ENCODE data around the gene NTRK2.

NTRK2 gene

GRCh38 chr9:84756731-84757130 lies 87.2 kb downstream of the NTRK2 start:
- H4K20me1 ChIP-seq (ENCODE audit: insufficient read depth, low read length, poor library complexity, severe bottlenecking), result no peaks in the 10 kb centered on the region
- no peaks in the 10 kb centered on the region for H3F3A ChIP-seq (ENCODE audit: low read depth)
- H3K4me3 ChIP-seq (ENCODE audit: low read length, poor library complexity, severe bottlenecking), result no peak overlapping the region
- H3K9me2 ChIP-seq (replicated peaks; ENCODE audit: low read depth, low read length), result no peaks in the 10 kb centered on the region
- no peak for TF ChIP-seq CTCF (conservative IDR thresholded peaks at IDR 0.05; ENCODE audit: low read length)
- H3K27me3 ChIP-seq (ENCODE audit: insufficient read depth, low read length, poor library complexity, severe bottlenecking), result no peaks in the 10 kb centered on the region
- H3K4me2 ChIP-seq (ENCODE audit: low read depth, low read length, poor library complexity, severe bottlenecking), result no peak overlapping the region
- H3K9me3 ChIP-seq (ENCODE audit: insufficient read depth, low read depth, low read length), result no peaks in the 10 kb centered on the region
- no peaks in the 10 kb centered on the region for H3K36me3 ChIP-seq (ENCODE audit: insufficient read depth, low read length)
- no peak overlapping the region for H2AFZ ChIP-seq (ENCODE audit: low read length)
- H3K4me1 ChIP-seq (ENCODE audit: insufficient read depth, low read length, poor library complexity, severe bottlenecking), result no peaks in the 10 kb centered on the region
- no peaks in the 10 kb centered on the region for H3K79me2 ChIP-seq (ENCODE audit: insufficient read depth, low read length)
- no peak overlapping the region for H3K9ac ChIP-seq (ENCODE audit: low read depth, low read length, poor library complexity, severe bottlenecking)

GRCh38 chr9:84758817-84759216 lies 89.3 kb downstream of the NTRK2 start:
- TF ChIP-seq EZH2phosphoT487 (IDR thresholded peaks at IDR 0.05; ENCODE audit: borderline replicate concordance), result no peak
- no peak for TF ChIP-seq CTCF (conservative IDR thresholded peaks at IDR 0.05; ENCODE audit: low read length)
- Histone ChIP-seq H3K27me3 (ENCODE audit: insufficient read depth, low read length, poor library complexity, severe bottlenecking) (no peaks in the 10 kb centered on the region), H3K79me2 (ENCODE audit: insufficient read depth, low read length) (no peaks in the 10 kb centered on the region), H3K4me1 (ENCODE audit: insufficient read depth, low read length, poor library complexity, severe bottlenecking) (no peaks in the 10 kb centered on the region), H3K4me2 (ENCODE audit: low read depth, low read length, poor library complexity, severe bottlenecking) (no peak overlapping the region), H3F3A (ENCODE audit: low read depth) (no peaks in the 10 kb centered on the region), H3K4me3 (ENCODE audit: low read length, poor library complexity, severe bottlenecking) (no peak overlapping the region), H2AFZ (ENCODE audit: low read length) (no peak overlapping the region), H4K20me1 (ENCODE audit: insufficient read depth, low read length, poor library complexity, severe bottlenecking) (no peaks in the 10 kb centered on the region), H3K9me2 (replicated peaks; ENCODE audit: low read depth, low read length) (no peaks in the 10 kb centered on the region), H3K9ac (ENCODE audit: low read depth, low read length, poor library complexity, severe bottlenecking) (no peak overlapping the region), H3K36me3 (ENCODE audit: insufficient read depth, low read length) (no peaks in the 10 kb centered on the region), H3K9me3 (ENCODE audit: insufficient read depth, low read depth, low read length) (no peaks in the 10 kb centered on the region)

- H3K9ac ChIP-seq (ENCODE audit: low read depth, low read length, poor library complexity, severe bottlenecking), result no peak overlapping the region
- no peaks in the 10 kb centered on the region for H3K79me2 ChIP-seq (ENCODE audit: insufficient read depth, low read length)
- H2AFZ ChIP-seq (ENCODE audit: low read length), result no peak overlapping the region
- no peaks in the 10 kb centered on the region for H3K36me3 ChIP-seq (ENCODE audit: insufficient read depth, low read length)
- H3K9me3 ChIP-seq (ENCODE audit: insufficient read depth, low read depth, low read length), result no peaks in the 10 kb centered on the region
- H3F3A ChIP-seq (ENCODE audit: low read depth), result no peaks in the 10 kb centered on the region
- no peak overlapping the region for H3K4me2 ChIP-seq (ENCODE audit: low read depth, low read length, poor library complexity, severe bottlenecking)
- no peaks in the 10 kb centered on the region for H3K9me2 ChIP-seq (replicated peaks; ENCODE audit: low read depth, low read length)
- no peak for TF ChIP-seq CTCF (conservative IDR thresholded peaks at IDR 0.05; ENCODE audit: low read length)
- no peaks in the 10 kb centered on the region for H4K20me1 ChIP-seq (ENCODE audit: insufficient read depth, low read length, poor library complexity, severe bottlenecking)
- no peaks in the 10 kb centered on the region for H3K4me1 ChIP-seq (ENCODE audit: insufficient read depth, low read length, poor library complexity, severe bottlenecking)
- H3K27me3 ChIP-seq (ENCODE audit: insufficient read depth, low read length, poor library complexity, severe bottlenecking), result no peaks in the 10 kb centered on the region
- no peak overlapping the region for H3K4me3 ChIP-seq (ENCODE audit: low read length, poor library complexity, severe bottlenecking)
Observed at GRCh38 chr9:84759300-84759750, 89.8 kb downstream of the NTRK2 start.

Measured in Loucy (cell line).